ENCODE results near the gene RAB26.

Gene RAB26

GRCh38 chr16:2145843-2146242 lies 2.6 kb upstream of the RAB26 start:
- DNase-seq = no peak

- no peak for DNase-seq
These were observed 1.0 kb upstream of the RAB26 start for GRCh38 chr16:2147378-2147777.

GRCh38 chr16:2148714-2149629 lies 547 bp downstream of the RAB26 start:
- DNase-seq = no peak

GRCh38 chr16:2149630-2150417 lies 1.4 kb downstream of the RAB26 start:
- no peak for DNase-seq

- DNase-seq = no peak
These were observed 2.2 kb downstream of the RAB26 start for GRCh38 chr16:2150418-2151187.

GRCh38 chr16:2151188-2152091 lies 3.0 kb downstream of the RAB26 start:
- no peak for DNase-seq

- no peak for DNase-seq
These were observed 4.5 kb downstream of the RAB26 start for GRCh38 chr16:2152695-2153506.

- peak; percentile 17 for DNase-seq
These were observed 6.2 kb downstream of the RAB26 start for GRCh38 chr16:2154533-2155090.

- DNase-seq = peak; percentile 100
These were observed 6.9 kb downstream of the RAB26 start, which contains the start of gene TRAF7 for GRCh38 chr16:2155091-2155950. Gene TRAF7 (plus strand): TSS chr16:2155782. CDS start chr16:2163921, 8,139 bp downstream.

- no peak for DNase-seq
These were observed 7.8 kb downstream of the RAB26 start for GRCh38 chr16:2155977-2156848.

GRCh38 chr16:2156849-2157224 lies 8.4 kb downstream of the RAB26 start:
- DNase-seq = no peak

- no peak for DNase-seq
These were observed 9.2 kb downstream of the RAB26 start for GRCh38 chr16:2157480-2158261.

GRCh38 chr16:2158262-2158638 lies 9.8 kb downstream of the RAB26 start:
- no peak for DNase-seq

GRCh38 chr16:2159175-2159838 lies 10.9 kb downstream of the RAB26 start:
- no peak for DNase-seq

GRCh38 chr16:2160915-2161551 lies 12.6 kb downstream of the RAB26 start:
- no peak for DNase-seq

GRCh38 chr16:2161911-2162310 lies 13.5 kb downstream of the RAB26 start:
- DNase-seq = no peak

- DNase-seq = no peak
These were observed 14.3 kb downstream of the RAB26 start for GRCh38 chr16:2162676-2163118.
